Measurements from ENCODE around the gene PGP.

GRCh38 chr16:2162676-2163118 lies 51.9 kb downstream of the PGP start:
- TF ChIP-seq, protein P1, sequence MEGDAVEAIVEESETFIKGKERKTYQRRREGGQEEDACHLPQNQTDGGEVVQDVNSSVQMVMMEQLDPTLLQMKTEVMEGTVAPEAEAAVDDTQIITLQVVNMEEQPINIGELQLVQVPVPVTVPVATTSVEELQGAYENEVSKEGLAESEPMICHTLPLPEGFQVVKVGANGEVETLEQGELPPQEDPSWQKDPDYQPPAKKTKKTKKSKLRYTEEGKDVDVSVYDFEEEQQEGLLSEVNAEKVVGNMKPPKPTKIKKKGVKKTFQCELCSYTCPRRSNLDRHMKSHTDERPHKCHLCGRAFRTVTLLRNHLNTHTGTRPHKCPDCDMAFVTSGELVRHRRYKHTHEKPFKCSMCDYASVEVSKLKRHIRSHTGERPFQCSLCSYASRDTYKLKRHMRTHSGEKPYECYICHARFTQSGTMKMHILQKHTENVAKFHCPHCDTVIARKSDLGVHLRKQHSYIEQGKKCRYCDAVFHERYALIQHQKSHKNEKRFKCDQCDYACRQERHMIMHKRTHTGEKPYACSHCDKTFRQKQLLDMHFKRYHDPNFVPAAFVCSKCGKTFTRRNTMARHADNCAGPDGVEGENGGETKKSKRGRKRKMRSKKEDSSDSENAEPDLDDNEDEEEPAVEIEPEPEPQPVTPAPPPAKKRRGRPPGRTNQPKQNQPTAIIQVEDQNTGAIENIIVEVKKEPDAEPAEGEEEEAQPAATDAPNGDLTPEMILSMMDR (optimal IDR thresholded peaks at IDR 0.05 in 1 of 3, IDR thresholded peaks at IDR 0.05 in 1 of 3, conservative IDR thresholded peaks at IDR 0.05 in 1 of 3; ENCODE audit: extremely low read depth in 1 of 3, insufficient read depth in 2 of 3, low read length in 3 of 3): peak in 1 of 3 experiments; percentile 6
- no peak for TF ChIP-seq EZH2 (IDR thresholded peaks at IDR 0.05; ENCODE audit: low read length)
